NCI-H2107 treated with DMSO at 0.1 percent for 48 hours (cell line): ENCODE data around the gene PASK.

Source experiments
- DNase-seq: peaks from one replicate; lab custom pipeline; 2025; ENCODE audit not compliant: unreplicated experiment; lab: John Stamatoyannopoulos, UW

PASK gene

GRCh38 chr2:241066893-241067341 is 82.4 kb downstream of the PASK start:
- DNase-seq: no peak

- no peak for DNase-seq
Measured at GRCh38 chr2:241066171-241066892, 82.9 kb downstream of the PASK start.

GRCh38 chr2:241065355-241065803 is 83.9 kb downstream of the PASK start:
- DNase-seq: no peak

GRCh38 chr2:241064802-241065354 is 84.4 kb downstream of the PASK start:
- DNase-seq: no peak

GRCh38 chr2:241064008-241064801 is 85.1 kb downstream of the PASK start:
- DNase-seq: no peak

- DNase-seq: no peak
Measured at GRCh38 chr2:241063587-241063986, 85.7 kb downstream of the PASK start.

- DNase-seq: no peak
Measured at GRCh38 chr2:241063093-241063551, 86.2 kb downstream of the PASK start.

- DNase-seq: no peak
Measured at GRCh38 chr2:241062389-241063092, 86.7 kb downstream of the PASK start.

GRCh38 chr2:241061275-241061674 is 88.0 kb downstream of the PASK start:
- no peak for DNase-seq
